ENCODE results near the gene PSMG1. TPM values are rescaled to one million over a fixed set of nuclear protein-coding genes. Genes with fewer than 3 reads are reported as not detected.

PSMG1 gene
- total and polyA plus RNA-seq, 10 of the 15 experiments (the other 5 are each of a cell fraction or from before 2014, with no cell fraction given): 21.3 to 248 (median 121) TPM

- no peak for TF ChIP-seq POLR2AphosphoS2 (IDR thresholded peaks at IDR 0.05; ENCODE audit: low read depth, low read length)
- TF ChIP-seq, protein P1, sequence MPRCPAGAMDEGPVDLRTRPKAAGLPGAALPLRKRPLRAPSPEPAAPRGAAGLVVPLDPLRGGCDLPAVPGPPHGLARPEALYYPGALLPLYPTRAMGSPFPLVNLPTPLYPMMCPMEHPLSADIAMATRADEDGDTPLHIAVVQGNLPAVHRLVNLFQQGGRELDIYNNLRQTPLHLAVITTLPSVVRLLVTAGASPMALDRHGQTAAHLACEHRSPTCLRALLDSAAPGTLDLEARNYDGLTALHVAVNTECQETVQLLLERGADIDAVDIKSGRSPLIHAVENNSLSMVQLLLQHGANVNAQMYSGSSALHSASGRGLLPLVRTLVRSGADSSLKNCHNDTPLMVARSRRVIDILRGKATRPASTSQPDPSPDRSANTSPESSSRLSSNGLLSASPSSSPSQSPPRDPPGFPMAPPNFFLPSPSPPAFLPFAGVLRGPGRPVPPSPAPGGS (IDR thresholded peaks at IDR 0.05; ENCODE audit: borderline replicate concordance, insufficient read depth, low read depth, low read length, poor library complexity, severe bottlenecking): no peak
- no peak for TF ChIP-seq GABPA (IDR thresholded peaks at IDR 0.05; ENCODE audit: low read depth)
- TF ChIP-seq, protein P2, sequence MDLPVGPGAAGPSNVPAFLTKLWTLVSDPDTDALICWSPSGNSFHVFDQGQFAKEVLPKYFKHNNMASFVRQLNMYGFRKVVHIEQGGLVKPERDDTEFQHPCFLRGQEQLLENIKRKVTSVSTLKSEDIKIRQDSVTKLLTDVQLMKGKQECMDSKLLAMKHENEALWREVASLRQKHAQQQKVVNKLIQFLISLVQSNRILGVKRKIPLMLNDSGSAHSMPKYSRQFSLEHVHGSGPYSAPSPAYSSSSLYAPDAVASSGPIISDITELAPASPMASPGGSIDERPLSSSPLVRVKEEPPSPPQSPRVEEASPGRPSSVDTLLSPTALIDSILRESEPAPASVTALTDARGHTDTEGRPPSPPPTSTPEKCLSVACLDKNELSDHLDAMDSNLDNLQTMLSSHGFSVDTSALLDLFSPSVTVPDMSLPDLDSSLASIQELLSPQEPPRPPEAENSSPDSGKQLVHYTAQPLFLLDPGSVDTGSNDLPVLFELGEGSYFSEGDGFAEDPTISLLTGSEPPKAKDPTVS (IDR thresholded peaks at IDR 0.05; ENCODE audit: low read depth, low read length): no peak
Measured at GRCh38 chr21:39150877-39151276, 32.4 kb downstream of the PSMG1 start (continued).

DNA sequence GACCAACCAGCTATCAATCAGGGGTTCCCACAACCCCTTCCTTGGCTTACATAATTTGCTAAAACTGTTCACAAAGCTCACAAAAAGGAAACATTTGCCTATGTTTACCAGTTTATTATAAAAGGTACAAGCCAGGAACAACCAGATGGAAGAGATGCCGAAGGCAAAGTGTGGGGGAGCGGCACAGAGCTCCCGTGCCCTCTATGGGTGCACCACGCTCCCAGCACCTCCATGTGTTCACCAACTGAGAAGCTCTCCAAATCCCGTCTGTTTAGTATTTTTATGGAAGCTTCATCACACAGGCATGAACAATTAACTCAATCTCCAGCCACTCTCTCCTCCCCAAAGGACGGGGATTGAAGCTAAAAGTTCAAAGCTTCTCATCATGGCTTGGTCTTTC is 32.9 kb downstream of the PSMG1 start:
- Histone ChIP-seq H3K9me3 (replicated peaks; ENCODE audit: control insufficient read depth, insufficient read depth, low read length) (no peaks in the 10 kb centered on the region), H3K79me2 (ENCODE audit: control insufficient read depth, insufficient read depth, low read length) (no peaks in the 10 kb centered on the region), H3K36me3 (ENCODE audit: control insufficient read depth in 2 of 2, insufficient read depth in 2 of 2, low read length in 1 of 2) (no peaks in the 10 kb centered on the region), H2AFZ (ENCODE audit: control insufficient read depth, low read depth, low read length) (no peak overlapping the region), H3K27ac (ENCODE audit: control insufficient read depth, insufficient read depth) (no peak overlapping the region), H3K27me3 (replicated peaks in 1 of 2; ENCODE audit: control insufficient read depth in 2 of 2, insufficient read depth in 2 of 2, low read length in 1 of 2) (no peaks in the 10 kb centered on the region), H3K4me1 (ENCODE audit: control insufficient read depth, insufficient read depth, low read length) (no peaks in the 10 kb centered on the region), H3K4me3 (no peak overlapping the region), H4K20me1 (ENCODE audit: control insufficient read depth, insufficient read depth) (no peaks in the 10 kb centered on the region), H3K4me2 (ENCODE audit: control insufficient read depth, insufficient read depth) (no peak overlapping the region), H3K9ac (ENCODE audit: control insufficient read depth, insufficient read depth, low read length) (no peak overlapping the region)
- DNase-seq (ENCODE audit: low read depth, low spot score): no peak
- 37% methylated on average over 6 of the region's 6 CpGs for WGBS (ENCODE audit: insufficient coverage, insufficient replicate concordance, low lambda C conversion rate, missing lambda C conversion rate)
- ChIA-PET CTCF (interaction anchor here (1.1 kb wide), 1 partner anchor 418 kb away, joined by 4 read pairs; no protein-coding TSS in a partner anchor), POLR2A (no interaction called here), RAD21 (ENCODE audit: unreplicated experiment) (no interaction called here), SMC1A (ENCODE audit: uncharacterized antibody, unreplicated experiment) (interaction anchor here (0.9 kb wide), 1 partner anchor 17 kb away, joined by 3 read pairs; no protein-coding TSS in a partner anchor)
- no TSS peak for BruUV-seq (replicated peaks)
- FAIRE-seq: no peak
- no peak for ATAC-seq
- TF ChIP-seq EGR1 (IDR thresholded peaks at IDR 0.05; ENCODE audit: borderline replicate concordance in 1 of 2, low read depth in 2 of 2, low read length in 2 of 2) (no peak), YY1 (IDR thresholded peaks at IDR 0.05; ENCODE audit: low read depth, low read length) (no peak), SMARCA5 (IDR thresholded peaks at IDR 0.05) (no peak), ZNF622 (IDR thresholded peaks at IDR 0.05) (no peak), SUZ12 (IDR thresholded peaks at IDR 0.05; ENCODE audit: unreplicated experiment) (no peak)
- TF ChIP-seq, protein P3, sequence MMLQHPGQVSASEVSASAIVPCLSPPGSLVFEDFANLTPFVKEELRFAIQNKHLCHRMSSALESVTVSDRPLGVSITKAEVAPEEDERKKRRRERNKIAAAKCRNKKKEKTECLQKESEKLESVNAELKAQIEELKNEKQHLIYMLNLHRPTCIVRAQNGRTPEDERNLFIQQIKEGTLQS (IDR thresholded peaks at IDR 0.05; ENCODE audit: borderline replicate concordance, extremely low read depth, low read depth, low read length): no peak
- in situ Hi-C loops (cut with MboI) (no loop called here), intact Hi-C loops (cut with micrococcal nuclease; ENCODE audit: unreplicated experiment) (no loop called here)

Measured in GM12878 (cell line).